ENCODE results near the gene RET.

Gene RET

DNA sequence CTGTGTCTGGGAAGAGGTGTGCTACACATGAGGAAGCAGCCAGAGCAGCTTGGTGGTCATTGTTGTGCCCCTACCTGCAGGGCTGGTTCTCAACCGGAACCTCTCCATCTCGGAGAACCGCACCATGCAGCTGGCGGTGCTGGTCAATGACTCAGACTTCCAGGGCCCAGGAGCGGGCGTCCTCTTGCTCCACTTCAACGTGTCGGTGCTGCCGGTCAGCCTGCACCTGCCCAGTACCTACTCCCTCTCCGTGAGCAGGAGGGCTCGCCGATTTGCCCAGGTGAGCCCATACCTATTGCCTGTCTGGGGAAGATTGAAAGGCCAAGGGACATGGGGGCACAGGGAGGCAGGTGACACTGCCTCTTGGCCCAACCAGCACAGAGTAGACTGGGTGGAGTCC lies 32.1 kb downstream of the RET start:
- DNase-seq (ENCODE audit: low read depth in 2 of 2): no peak

DNA sequence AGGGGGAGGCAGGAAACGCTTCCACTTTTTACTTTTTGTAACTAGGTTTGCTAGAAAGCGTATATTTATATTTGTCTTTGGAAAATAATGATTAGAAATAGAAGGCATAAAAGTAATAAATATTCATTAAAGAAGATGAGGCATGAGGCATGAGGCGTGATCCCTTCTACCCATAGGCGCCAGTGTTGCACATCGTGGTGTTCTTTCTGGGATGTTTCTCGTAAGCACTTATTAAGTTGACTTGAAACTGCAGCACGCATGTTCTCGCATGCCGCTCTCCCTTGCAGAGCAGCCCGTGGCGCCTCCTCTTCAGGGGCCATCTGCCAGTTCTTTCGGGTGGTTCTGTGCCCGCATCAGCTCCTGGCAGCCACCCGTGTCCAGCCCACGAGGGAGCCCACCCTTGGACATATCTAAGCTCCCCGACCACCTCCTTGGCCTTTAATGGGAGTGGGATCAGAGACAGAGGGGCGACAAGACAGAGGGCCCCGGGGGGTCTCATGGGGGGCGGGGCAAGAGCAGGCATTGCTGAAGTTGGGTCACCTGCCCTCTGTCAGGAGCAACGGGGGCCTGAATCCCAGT lies 32.9 kb downstream of the RET start:
- DNase-seq (ENCODE audit: low read depth in 2 of 2): no peak

DNA sequence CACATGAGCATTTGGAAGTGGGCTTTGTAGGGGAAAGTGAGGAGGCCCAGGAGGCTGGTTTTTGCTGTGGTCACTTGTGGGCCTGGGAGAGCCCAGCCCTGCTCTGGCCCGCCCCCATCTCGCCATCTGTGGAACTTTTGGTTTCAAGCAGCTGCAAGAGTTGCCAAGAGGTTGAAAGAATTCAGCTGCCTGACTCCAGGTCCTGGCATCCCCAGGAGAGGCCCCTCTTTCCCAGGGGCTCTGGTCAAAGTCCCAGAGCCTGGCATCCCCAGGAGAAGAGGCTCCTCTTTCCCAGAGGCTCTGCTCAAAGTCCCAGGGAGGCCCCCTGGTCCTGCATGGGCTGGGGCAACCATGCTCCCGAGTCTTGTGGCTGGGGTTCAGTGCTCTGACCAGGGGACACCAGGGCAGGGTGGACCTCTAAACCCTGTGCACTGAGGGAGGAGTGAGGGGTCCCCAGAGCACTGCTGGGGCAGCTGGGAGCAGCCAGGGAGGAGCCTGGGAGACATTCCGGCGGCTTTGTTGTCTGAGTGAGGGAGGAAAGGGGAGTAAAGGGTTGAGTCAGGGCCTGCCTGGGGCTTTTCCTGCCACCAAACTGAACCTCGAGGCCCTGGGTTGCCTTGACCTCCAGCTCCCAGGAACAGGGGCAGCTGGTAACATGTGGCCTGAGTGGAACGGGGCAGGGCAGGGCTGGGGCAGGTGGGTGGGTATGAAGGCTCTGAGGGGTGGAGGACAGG lies 33.6 kb downstream of the RET start:
- no peak for DNase-seq (ENCODE audit: low read depth in 2 of 2)

DNA sequence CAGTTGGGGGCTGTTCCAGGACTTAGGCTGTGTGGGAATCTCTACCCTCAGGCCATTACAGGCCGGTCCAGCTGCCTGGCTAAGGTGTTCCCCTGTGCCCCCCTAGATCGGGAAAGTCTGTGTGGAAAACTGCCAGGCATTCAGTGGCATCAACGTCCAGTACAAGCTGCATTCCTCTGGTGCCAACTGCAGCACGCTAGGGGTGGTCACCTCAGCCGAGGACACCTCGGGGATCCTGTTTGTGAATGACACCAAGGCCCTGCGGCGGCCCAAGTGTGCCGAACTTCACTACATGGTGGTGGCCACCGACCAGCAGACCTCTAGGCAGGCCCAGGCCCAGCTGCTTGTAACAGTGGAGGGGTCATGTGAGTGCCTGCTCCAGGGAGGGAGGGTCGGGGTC lies 34.2 kb downstream of the RET start:
- no peak for DNase-seq (ENCODE audit: low read depth in 2 of 2)

DNA sequence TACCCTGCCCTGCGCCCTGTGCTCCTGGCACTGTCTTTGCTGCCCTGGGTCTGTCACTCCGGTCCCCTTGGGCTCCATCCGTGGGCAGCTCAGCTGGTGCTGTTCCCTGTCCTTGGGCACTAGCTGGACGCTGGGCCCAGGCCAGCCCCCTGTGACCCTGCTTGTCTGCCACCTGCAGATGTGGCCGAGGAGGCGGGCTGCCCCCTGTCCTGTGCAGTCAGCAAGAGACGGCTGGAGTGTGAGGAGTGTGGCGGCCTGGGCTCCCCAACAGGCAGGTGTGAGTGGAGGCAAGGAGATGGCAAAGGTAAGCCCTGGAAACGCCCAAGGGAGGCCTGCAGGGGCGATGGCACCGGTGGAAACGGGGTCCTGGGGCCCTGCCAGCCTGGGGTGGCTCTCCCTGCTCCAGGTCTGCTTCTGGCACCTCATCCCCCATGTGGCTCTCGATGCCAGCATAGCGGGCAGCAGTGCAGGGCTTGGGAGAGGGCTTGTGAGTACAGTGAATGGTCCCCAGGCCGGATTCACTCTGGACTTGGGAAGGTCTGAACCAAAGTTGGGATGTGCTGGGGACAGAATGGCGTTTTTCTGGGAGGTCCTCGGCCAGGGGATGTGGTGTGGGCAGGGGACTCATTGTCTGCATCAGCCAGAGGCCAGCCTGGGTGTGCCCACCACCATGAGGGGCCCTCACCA lies 35.2 kb downstream of the RET start:
- no peak for DNase-seq (ENCODE audit: low read depth in 2 of 2)

DNA sequence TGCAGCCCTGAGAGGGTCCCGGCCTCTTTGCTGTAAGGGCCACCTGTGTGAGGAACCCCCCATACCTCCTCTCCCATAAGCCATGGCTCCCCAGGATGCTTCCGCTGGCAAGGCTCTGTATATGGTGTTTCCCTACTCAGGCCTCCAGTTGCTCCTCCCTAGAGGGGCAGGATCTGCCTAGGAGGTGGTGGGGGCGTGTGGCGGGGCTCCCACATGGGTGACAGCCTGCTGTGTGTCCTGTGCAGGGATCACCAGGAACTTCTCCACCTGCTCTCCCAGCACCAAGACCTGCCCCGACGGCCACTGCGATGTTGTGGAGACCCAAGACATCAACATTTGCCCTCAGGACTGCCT lies 35.7 kb downstream of the RET start:
- no peak for DNase-seq (ENCODE audit: low read depth in 2 of 2)

DNA sequence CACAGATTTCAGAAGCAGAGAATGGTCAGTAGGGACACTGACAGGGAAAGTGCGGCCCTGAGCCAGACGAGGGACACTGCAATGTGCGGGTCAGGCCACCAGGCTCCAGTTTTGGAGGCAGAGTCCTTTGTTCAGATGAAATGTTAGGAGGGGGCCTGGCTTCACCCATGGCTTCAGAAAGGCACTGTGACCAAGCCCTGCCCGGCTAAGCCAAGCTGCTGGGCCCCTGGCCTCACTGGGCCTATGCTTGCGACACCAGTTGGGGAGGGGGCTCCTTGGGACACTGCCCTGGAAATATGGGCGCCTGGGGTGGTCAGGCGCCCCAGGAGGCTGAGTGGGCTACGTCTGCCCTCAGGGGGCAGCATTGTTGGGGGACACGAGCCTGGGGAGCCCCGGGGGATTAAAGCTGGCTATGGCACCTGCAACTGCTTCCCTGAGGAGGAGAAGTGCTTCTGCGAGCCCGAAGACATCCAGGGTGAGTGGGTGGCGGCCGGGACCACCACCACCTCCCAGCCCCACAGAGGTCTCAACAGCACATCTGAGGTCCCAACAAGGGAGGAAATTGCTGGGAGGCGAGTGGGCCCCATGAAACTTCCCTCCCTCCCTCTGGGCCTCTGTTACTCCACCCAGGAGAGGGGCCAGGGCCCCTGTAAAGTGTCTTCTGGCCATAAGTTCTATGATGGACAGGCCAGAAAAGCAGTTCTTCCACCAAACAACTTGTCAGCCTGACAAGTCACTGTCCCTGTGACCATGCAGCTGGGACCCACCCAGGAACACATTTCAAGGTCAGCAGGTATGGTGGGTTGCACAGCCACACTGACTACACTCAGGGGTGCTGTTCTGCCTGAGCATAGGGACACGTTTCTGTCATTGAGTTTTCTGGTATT lies 36.6 kb downstream of the RET start:
- DNase-seq (ENCODE audit: low read depth in 2 of 2): no peak

DNA sequence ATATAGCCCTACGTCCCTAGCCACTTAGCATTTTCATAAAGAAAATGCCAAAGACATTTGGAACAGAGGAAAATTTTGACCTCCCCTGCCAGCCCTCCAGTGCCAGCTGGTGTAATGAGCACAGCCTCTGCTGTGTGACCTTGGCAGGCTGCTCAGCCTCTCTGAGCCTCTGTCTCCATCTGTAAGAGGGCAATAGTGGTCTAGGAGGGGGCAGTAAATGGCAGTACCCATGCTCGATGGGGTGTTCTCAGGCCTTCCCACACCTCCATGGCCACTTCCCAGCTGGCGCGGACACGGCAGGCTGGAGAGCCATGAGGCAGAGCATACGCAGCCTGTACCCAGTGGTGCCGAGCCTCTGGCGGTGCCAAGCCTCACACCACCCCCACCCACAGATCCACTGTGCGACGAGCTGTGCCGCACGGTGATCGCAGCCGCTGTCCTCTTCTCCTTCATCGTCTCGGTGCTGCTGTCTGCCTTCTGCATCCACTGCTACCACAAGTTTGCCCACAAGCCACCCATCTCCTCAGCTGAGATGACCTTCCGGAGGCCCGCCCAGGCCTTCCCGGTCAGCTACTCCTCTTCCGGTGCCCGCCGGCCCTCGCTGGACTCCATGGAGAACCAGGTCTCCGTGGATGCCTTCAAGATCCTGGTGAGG lies 37.3 kb downstream of the RET start:
- no peak for DNase-seq (ENCODE audit: low read depth in 2 of 2)

DNA sequence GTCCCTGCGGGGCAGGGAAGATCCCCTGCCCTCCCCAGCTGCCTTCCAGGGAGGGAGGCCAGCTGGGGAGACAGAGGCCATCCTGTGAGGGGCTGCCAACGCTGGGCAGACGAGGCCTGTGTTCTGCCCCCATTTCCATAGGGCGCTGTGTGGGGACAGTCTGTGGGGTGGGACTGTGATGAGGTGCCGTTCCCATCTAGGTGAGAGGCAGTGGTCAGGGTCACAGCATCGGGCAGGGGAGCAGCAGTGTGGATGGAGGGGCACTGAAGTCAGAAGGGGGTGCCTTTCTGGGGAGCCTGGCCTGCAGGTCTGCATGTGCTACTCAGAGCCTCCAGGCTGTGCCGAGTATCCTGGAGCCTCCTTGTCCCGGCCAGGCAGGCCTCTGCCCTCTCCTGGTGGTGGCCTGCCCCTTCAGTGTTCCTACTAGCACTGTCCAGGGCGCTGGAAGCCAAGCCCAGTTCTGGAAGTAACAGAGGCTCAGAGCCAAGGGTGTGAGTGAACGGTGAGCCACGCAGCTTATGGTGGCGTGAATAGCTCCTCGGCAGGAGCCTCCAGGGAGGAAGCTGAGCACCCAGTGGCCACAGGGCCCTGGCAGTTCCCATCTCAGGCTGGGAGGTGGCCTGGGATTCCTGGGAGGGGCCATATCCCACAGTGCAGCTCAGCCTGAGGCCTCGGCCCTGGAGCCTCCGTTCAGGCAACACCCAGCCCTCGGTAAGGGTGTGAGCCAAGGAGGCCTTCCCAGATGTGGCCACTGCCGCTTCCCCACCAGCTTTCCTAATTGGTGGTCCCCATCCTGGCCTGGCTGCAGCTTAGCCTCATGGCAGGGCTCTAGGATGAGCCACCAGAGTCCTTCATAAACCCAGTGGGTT lies 38.1 kb downstream of the RET start:
- no peak for DNase-seq (ENCODE audit: low read depth in 2 of 2)

DNA sequence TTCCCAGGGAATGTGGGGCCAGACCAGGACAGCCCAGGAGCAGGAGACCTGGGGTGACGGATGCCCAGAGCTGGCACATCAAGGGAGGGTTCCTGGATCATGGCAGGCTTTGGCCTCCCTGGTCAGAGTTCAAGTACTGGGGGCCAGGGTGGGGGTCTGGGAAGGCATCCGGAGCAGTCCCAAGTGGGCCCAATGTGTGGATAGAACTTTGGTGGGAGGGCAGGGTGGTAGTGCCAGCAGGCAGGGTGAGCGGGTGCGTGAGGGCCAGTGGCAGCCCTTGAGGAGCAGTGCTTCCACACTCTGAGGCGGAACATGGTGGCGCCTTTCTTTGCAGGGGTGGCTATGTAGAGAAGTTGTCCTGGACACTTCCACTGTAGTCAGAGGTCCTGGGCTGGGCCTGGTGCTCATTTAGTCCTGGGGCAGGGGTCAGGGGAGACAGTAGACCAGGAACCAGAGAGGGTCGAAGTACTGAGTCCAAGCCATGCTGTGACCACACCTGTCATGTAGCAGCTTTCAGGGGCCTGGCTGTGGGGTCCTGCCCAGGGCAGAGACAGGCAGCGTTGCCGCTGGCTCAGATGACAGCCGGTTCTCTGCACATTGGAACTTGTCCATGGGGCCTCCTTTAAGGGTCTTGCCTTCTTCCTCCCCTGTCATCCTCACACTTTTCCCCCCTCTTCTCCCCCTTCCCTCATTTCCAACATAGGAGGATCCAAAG lies 39.2 kb downstream of the RET start:
- DNase-seq (ENCODE audit: low read depth in 2 of 2): no peak

DNA sequence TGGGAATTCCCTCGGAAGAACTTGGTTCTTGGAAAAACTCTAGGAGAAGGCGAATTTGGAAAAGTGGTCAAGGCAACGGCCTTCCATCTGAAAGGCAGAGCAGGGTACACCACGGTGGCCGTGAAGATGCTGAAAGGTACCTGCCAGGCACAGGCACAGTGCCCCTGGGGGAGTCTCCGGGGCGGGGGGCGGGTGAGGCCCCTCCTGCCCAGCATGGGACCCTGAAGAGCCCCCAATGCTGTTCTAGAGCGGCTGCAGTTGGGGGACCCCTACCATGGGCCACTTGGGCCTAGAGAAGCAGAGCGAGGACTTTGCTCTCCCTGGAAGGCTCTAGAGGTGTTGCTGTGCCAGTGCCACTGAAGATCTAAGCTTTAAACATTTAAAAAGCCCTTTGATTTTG lies 39.7 kb downstream of the RET start:
- no peak for DNase-seq (ENCODE audit: low read depth in 2 of 2)

DNA sequence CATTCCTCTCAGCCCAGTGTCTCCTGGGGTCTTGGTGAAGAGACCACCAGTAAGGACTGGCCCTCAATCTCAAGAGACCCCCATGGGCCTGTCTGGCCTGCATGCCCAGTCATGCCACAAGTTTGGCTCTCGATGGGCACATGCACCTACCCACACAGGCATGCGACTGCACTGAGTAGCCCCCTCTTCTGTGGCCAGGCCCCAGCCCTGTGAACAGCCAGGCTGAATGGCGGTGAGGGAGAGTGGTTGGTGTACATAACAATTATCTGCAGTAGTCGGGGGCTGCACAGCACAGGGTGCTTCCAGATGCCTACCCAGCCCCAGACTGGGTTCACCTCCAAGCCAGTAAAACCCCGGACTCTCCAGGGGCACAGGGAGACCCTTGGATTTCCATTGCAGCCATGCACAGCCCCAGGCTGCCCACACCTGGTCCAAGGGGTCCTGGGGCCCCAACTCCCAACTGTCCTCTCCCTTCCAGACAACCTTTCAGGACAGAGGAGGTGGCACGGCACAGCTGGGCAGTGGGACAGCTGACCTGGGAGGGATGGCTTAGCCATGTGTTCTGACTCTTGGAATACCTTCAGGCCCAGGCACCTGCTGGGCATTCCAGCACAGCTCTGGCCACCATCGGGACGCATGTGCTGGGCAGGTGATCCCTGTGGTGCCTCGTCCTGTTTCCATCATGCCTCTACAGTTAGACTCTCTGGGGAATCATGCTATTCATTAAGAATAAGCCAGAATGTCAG lies 40.3 kb downstream of the RET start:
- no peak for DNase-seq (ENCODE audit: low read depth in 2 of 2)

DNA sequence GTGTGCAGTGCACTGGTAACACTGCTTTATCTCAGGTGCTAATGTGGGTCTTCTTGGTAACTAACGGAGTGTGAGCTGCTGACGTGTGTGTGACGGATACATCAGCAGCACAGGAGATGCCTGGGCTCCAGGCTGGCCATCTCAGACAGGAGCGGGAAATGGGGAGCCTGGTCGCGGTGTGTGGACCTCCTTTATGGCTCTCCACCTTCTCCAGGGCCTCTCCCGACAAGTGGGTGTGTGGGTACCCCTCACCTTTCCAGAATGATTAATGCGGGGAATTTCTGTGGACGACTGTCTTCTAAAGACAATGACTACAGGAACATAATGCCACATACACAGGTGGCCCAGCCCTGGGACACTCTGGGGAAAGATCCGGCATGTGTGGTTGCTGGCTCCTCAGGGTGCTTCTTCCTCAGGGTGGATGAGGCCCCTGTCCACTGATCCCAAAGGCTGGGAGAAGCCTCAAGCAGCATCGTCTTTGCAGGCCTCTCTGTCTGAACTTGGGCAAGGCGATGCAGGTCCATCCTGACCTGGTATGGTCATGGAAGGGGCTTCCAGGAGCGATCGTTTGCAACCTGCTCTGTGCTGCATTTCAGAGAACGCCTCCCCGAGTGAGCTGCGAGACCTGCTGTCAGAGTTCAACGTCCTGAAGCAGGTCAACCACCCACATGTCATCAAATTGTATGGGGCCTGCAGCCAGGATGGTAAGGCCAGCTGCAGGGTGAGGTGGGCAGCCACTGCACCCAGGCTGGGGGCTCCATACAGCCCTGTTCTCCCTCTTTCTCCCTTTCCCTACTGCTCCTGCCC lies 41.1 kb downstream of the RET start:
- no peak for DNase-seq (ENCODE audit: low read depth in 2 of 2)

DNA sequence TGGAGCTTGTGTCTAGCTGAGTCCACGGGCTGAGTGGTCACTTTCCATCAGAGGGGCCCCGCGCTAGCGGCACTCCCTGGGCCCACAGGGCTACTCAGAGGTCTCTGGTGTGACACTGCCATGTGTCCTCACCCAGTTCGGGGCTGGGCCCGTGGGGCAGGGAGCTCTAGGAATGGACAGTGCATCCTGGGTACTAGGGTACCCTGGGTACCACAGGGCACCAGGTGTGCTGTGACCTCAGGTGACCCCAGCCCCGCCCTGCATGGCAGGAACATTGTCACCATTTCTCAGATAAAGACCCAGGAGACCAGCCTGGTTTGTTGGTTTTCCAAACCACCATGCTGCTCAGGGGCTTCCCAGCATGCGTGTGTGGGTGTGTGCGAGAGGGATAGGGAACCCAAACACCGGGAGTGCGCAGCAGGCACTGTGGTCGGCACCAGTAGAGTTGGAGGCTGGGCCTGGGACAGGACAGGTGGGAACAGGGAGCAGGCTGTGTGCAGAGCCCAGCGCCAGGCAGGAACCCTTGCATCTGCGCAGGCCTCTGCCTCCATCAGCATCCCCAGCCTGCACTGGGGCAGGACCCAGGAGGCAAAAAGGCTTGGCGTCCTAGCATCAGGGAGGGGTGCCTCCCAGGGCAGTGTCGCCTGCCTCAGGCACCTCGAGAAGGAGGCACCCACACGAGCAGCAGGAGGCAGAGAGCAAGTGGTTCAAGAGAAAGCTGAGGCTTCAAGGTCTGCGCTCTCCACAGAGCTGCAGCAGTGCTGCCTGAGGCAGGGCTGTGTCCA lies 42.0 kb downstream of the RET start:
- DNase-seq (ENCODE audit: low read depth in 2 of 2): no peak

DNA sequence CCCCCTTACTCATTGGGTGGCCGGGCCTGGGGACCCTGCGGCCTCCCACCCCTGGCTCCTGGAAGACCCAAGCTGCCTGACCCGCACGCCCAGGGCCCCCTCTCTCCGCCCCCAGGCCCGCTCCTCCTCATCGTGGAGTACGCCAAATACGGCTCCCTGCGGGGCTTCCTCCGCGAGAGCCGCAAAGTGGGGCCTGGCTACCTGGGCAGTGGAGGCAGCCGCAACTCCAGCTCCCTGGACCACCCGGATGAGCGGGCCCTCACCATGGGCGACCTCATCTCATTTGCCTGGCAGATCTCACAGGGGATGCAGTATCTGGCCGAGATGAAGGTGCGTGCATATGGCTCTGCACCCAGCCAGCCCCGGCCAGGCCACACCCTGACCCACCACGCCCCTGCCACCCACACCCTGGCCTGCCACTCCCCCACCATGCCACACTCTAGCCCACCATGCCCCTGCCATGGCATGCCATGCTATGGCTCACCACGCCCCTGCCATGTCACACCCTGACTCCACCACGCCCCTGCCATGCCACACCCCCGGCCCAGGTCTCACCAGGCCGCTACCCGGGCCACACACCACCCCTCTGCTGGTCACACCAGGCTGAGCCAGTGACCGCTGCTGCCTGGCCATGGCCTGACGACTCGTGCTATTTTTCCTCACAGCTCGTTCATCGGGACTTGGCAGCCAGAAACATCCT lies 42.7 kb downstream of the RET start:
- DNase-seq (ENCODE audit: low read depth in 2 of 2): no peak

DNA sequence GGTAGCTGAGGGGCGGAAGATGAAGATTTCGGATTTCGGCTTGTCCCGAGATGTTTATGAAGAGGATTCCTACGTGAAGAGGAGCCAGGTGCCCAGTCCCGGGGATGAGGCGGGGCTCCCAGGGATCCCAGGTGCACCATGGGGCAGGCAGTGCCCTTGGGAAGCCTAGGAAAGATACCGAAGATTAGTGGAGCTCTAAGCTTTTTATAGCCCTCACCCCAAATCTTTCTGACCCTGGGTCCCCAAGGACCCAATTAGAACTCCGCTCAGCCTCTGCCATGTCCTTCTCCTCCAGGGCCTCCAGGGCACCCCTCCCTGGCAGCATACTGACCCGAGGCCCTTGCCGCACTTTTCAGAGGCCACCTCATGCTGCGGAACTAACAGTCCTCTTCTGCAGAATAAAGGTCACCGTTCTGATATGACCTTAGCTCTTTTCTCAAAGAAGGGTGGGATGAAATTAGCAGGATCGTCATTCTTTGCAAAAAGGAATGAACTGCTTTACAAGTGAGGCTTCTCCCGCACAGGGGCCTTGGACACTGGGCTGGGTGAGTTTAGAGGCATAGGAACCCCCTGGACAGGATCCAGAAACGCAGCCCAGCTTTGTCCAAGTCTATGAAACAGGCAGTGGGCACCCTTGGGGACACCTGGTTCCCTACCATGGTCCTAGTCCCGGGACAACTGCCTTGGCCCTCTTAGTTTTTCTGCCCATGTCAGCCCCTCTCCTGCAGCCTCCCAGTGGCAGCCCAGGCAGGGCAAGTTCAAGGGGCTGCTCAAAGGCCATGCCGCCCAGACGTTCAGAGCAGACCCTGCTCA lies 43.5 kb downstream of the RET start:
- DNase-seq (ENCODE audit: low read depth in 2 of 2): no peak

Measured in stimulated activated CD8-positive, alpha-beta memory T cell treated with anti-CD3 and anti-CD28 coated beads, Interleukin-15, amount 100 ng/mL, for 48 hours (primary cell).